Measurements from ENCODE around the gene NANOGP8. TPM values are rescaled to one million over a fixed set of nuclear protein-coding genes. Genes with fewer than 3 reads are reported as not detected.

Gene NANOGP8
- total RNA-seq, 1 experiment from 2014 or later, result 88.4 TPM

- Histone ChIP-seq H3K23me2 (ENCODE audit: insufficient read length, low read depth, low read length, poor library complexity, severe bottlenecking) (no peaks in the 10 kb centered on the region), H3K4me1 (ENCODE audit: insufficient read depth, low read length) (no peaks in the 10 kb centered on the region), H2BK12ac (ENCODE audit: insufficient read length, low read depth, low read length) (no peak overlapping the region), H3K23ac (ENCODE audit: insufficient read length, low read depth, low read length) (no peak overlapping the region), H2BK15ac (ENCODE audit: low read depth, low read length) (no peak overlapping the region), H4K20me1 (ENCODE audit: control insufficient read depth, insufficient read depth, insufficient read length) (no peaks in the 10 kb centered on the region), H3K9me3 (ENCODE audit: control insufficient read depth, low read depth, low read length) (no peaks in the 10 kb centered on the region), H2BK5ac (ENCODE audit: insufficient read length, low read length) (no peak overlapping the region), H4K8ac (replicated peaks; ENCODE audit: insufficient read length, low read depth, low read length) (no peak overlapping the region), H4K5ac (ENCODE audit: insufficient read length, low read depth, low read length) (no peak overlapping the region), H3K79me1 (ENCODE audit: insufficient read depth, low read depth, low read length, poor library complexity, severe bottlenecking) (no peaks in the 10 kb centered on the region), H3K27me3 (ENCODE audit: insufficient read depth, low read length) (no peaks in the 10 kb centered on the region), H3K4me2 (ENCODE audit: insufficient read depth, insufficient read length, low read length) (no peak overlapping the region), H2AFZ (ENCODE audit: low read length) (no peak overlapping the region), H3T11ph (ENCODE audit: low read length) (no peak overlapping the region), H4K91ac (ENCODE audit: insufficient read length, low read depth, low read length) (no peak overlapping the region), H2BK120ac (ENCODE audit: low read depth, low read length, poor library complexity, severe bottlenecking) (no peak overlapping the region), H2BK20ac (ENCODE audit: low read depth, low read length, poor library complexity, severe bottlenecking) (no peak overlapping the region), H3K18ac (ENCODE audit: insufficient read length, low read depth, low read length) (no peak overlapping the region), H3K4ac (ENCODE audit: low read depth, low read length) (no peak overlapping the region), H3K14ac (ENCODE audit: insufficient read depth, low read length) (no peak overlapping the region), H3K56ac (ENCODE audit: insufficient read length, low read depth, low read length) (no peak overlapping the region), H3K9ac (ENCODE audit: extremely low read depth, insufficient read length, low read length) (no peak overlapping the region), H3K79me2 (ENCODE audit: insufficient read depth, low read length) (no peaks in the 10 kb centered on the region), H3K27ac (ENCODE audit: insufficient read length, low read depth, low read length) (no peak overlapping the region), H2AK5ac (ENCODE audit: insufficient read length, low read length) (no peak overlapping the region)
- Mint-ChIP-seq H3K27me3 (ENCODE audit: low read depth) (no peaks in the 10 kb centered on the region), H3K36me3 (ENCODE audit: insufficient read depth in 1 of 3, low read depth in 3 of 3) (no peaks in the 10 kb centered on the region), H3K4me1 (peaks cover 0 to 4% of the 10 kb centered on the region in 2 experiments; a peak in 1 of 4 replicates), H3K4me3 (no peak overlapping the region), H3K9me3 (no peaks in the 10 kb centered on the region), H3K27ac (no peak overlapping the region)
- TF ChIP-seq, protein P1, sequence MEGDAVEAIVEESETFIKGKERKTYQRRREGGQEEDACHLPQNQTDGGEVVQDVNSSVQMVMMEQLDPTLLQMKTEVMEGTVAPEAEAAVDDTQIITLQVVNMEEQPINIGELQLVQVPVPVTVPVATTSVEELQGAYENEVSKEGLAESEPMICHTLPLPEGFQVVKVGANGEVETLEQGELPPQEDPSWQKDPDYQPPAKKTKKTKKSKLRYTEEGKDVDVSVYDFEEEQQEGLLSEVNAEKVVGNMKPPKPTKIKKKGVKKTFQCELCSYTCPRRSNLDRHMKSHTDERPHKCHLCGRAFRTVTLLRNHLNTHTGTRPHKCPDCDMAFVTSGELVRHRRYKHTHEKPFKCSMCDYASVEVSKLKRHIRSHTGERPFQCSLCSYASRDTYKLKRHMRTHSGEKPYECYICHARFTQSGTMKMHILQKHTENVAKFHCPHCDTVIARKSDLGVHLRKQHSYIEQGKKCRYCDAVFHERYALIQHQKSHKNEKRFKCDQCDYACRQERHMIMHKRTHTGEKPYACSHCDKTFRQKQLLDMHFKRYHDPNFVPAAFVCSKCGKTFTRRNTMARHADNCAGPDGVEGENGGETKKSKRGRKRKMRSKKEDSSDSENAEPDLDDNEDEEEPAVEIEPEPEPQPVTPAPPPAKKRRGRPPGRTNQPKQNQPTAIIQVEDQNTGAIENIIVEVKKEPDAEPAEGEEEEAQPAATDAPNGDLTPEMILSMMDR (conservative IDR thresholded peaks at IDR 0.05), result no peak
- DNase-seq, result no peak
- WGBS (ENCODE audit: extremely low coverage, insufficient read length, low lambda C conversion rate), result no CpG with 5 or more reads among the region's 5 CpGs
These were observed 22.5 kb upstream of the NANOGP8 start for GRCh38 chr15:35107561-35107960.
